HCT116 (cell line): Measurements from ENCODE around the gene F2R.

Experiments
- CBX3 ChIP-seq: IDR thresholded peaks from 2 replicates; pipeline ENCODE4 v1.6.1; 2012; ENCODE audit warnings: low read depth
- CEBPB ChIP-seq: IDR thresholded peaks from 2 replicates; pipeline ENCODE4 v1.6.1; 2012; ENCODE audit warnings: low read depth
- EGR1 ChIP-seq: IDR thresholded peaks from 2 replicates; pipeline ENCODE4 v1.6.1; 2012; ENCODE audit warnings: low read depth
- EZH2 ChIP-seq: fragments of 200-600 bp; sonication (generic); IDR thresholded peaks from 2 replicates; pipeline ENCODE4 v1.6.1; 2017; ENCODE audit warnings: antibody characterized with exemption, mixed run types
- JUND ChIP-seq: IDR thresholded peaks from 2 replicates; pipeline ENCODE4 v1.6.1; 2012
- POLR2A ChIP-seq: IDR thresholded peaks from 2 replicates; pipeline ENCODE4 v1.7.0; 2011; ENCODE audit warnings: borderline replicate concordance; ENCODE audit not compliant: insufficient read depth, insufficient read length; ENCODE audit errors: extremely low read depth
- POLR2AphosphoS5 ChIP-seq: IDR thresholded peaks from 2 replicates; pipeline ENCODE4 v1.6.1; 2011; ENCODE audit warnings: mild to moderate bottlenecking, low read depth, low read length, moderate library complexity
- SP1 ChIP-seq: IDR thresholded peaks from 2 replicates; pipeline ENCODE4 v1.6.1; 2012; ENCODE audit warnings: low read depth
- YY1 ChIP-seq: IDR thresholded peaks from 2 replicates; pipeline ENCODE4 v1.6.1; 2011; ENCODE audit warnings: low read length, low read depth, moderate library complexity, mild to moderate bottlenecking; ENCODE audit not compliant: insufficient replicate concordance; ENCODE audit errors: extremely low read depth
- ZFX ChIP-seq: fragments of 450-650 bp; IDR thresholded peaks from 2 replicates; pipeline ENCODE4 v1.6.1; 2017
- ZNF274 ChIP-seq: fragments of 200-500 bp; sonication (Bioruptor generic); IDR thresholded peaks from 2 replicates; pipeline ENCODE4 v1.6.1; 2014; ENCODE audit warnings: mild to moderate bottlenecking, low read depth, low read length, inconsistent platforms
- TF ChIP-seq, protein P1 (sequence below), 3 experiments: fragments of 200-600 bp in 1 of 3; sonication (generic) in 1 of 3; IDR thresholded peaks in 2 of 3; conservative IDR thresholded peaks in 1 of 3; 2 replicates each; pipeline ENCODE4 v1.5.1; 2012 to 2017; ENCODE audit warnings: low read depth in 2 of 3, low read length in 2 of 3, antibody characterized with exemption in 1 of 3, borderline replicate concordance in 1 of 3, control low read depth in 1 of 3, mild to moderate bottlenecking in 1 of 3, mixed read lengths in 1 of 3, mixed run types in 1 of 3, moderate library complexity in 1 of 3; ENCODE audit not compliant: insufficient read depth in 1 of 3
- TF ChIP-seq, protein P2 (sequence below): IDR thresholded peaks from 2 replicates; pipeline ENCODE4 v1.6.1; 2012
- TF ChIP-seq, protein P3 (sequence below): IDR thresholded peaks from 2 replicates; pipeline ENCODE4 v1.6.1; 2012; ENCODE audit warnings: low read depth

DNA sequence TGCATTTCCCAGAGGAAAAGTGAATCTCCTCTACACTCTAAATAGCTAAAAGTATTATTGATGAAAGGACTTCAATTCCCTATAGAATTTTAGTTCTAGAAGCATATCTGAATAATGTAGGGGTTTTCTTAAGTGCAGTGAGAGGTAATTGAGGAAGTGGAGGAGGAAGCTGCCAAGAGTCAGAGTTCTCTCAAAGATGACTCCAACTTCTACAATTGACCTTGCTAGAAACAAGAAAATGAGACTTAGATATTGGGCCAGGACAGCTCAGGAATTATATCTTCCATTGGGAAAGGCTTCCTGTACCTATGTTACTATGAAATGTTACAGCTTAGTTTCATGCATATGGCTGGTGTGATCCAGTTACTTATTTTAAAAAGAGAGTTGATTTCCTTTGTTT, 10.4 kb upstream of the F2R start:
- TF ChIP-seq ZNF274 = no peak
- TF ChIP-seq, protein P1, sequence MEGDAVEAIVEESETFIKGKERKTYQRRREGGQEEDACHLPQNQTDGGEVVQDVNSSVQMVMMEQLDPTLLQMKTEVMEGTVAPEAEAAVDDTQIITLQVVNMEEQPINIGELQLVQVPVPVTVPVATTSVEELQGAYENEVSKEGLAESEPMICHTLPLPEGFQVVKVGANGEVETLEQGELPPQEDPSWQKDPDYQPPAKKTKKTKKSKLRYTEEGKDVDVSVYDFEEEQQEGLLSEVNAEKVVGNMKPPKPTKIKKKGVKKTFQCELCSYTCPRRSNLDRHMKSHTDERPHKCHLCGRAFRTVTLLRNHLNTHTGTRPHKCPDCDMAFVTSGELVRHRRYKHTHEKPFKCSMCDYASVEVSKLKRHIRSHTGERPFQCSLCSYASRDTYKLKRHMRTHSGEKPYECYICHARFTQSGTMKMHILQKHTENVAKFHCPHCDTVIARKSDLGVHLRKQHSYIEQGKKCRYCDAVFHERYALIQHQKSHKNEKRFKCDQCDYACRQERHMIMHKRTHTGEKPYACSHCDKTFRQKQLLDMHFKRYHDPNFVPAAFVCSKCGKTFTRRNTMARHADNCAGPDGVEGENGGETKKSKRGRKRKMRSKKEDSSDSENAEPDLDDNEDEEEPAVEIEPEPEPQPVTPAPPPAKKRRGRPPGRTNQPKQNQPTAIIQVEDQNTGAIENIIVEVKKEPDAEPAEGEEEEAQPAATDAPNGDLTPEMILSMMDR (IDR thresholded peaks at IDR 0.05 in 2 of 3, conservative IDR thresholded peaks at IDR 0.05 in 1 of 3; ENCODE audit: borderline replicate concordance in 1 of 3, insufficient read depth in 1 of 3, low read depth in 2 of 3, low read length in 2 of 3) = no peak
- no peak for TF ChIP-seq SP1
- TF ChIP-seq POLR2A = no peak
- TF ChIP-seq EZH2 = no peak
- no peak for TF ChIP-seq ZFX
- no peak for TF ChIP-seq POLR2AphosphoS5
- TF ChIP-seq CEBPB = no peak
- no peak for TF ChIP-seq CBX3
- TF ChIP-seq, protein P2, sequence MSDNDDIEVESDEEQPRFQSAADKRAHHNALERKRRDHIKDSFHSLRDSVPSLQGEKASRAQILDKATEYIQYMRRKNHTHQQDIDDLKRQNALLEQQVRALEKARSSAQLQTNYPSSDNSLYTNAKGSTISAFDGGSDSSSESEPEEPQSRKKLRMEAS = no peak
- TF ChIP-seq JUND = no peak
- TF ChIP-seq YY1 = no peak
- TF ChIP-seq, protein P3, sequence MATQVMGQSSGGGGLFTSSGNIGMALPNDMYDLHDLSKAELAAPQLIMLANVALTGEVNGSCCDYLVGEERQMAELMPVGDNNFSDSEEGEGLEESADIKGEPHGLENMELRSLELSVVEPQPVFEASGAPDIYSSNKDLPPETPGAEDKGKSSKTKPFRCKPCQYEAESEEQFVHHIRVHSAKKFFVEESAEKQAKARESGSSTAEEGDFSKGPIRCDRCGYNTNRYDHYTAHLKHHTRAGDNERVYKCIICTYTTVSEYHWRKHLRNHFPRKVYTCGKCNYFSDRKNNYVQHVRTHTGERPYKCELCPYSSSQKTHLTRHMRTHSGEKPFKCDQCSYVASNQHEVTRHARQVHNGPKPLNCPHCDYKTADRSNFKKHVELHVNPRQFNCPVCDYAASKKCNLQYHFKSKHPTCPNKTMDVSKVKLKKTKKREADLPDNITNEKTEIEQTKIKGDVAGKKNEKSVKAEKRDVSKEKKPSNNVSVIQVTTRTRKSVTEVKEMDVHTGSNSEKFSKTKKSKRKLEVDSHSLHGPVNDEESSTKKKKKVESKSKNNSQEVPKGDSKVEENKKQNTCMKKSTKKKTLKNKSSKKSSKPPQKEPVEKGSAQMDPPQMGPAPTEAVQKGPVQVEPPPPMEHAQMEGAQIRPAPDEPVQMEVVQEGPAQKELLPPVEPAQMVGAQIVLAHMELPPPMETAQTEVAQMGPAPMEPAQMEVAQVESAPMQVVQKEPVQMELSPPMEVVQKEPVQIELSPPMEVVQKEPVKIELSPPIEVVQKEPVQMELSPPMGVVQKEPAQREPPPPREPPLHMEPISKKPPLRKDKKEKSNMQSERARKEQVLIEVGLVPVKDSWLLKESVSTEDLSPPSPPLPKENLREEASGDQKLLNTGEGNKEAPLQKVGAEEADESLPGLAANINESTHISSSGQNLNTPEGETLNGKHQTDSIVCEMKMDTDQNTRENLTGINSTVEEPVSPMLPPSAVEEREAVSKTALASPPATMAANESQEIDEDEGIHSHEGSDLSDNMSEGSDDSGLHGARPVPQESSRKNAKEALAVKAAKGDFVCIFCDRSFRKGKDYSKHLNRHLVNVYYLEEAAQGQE = no peak
- no peak for TF ChIP-seq EGR1
